Stomach smooth muscle (tissue), 2 donors: ENCODE measurements around the gene FPGS.

Experiments used
- H3K27ac ChIP-seq: one replicate; pipeline ENCODE4 v1.7.0; 2013; ENCODE audit warnings: mild to moderate bottlenecking, low read length, inconsistent platforms
- H3K27me3 ChIP-seq, 2 donors: one replicate each; pipeline ENCODE4 v1.7.0; 2013; ENCODE audit warnings: low read length in 2 of 2; ENCODE audit not compliant: insufficient read depth in 2 of 2, control insufficient read depth in 1 of 2
- H3K36me3 ChIP-seq, 2 donors: one replicate each; pipeline ENCODE4 v1.7.0; 2013; ENCODE audit warnings: low read length in 2 of 2; ENCODE audit not compliant: control insufficient read depth in 2 of 2, insufficient read depth in 2 of 2
- H3K4me1 ChIP-seq: one replicate; pipeline ENCODE4 v1.7.0; 2013; ENCODE audit warnings: low read length; ENCODE audit not compliant: control insufficient read depth, insufficient read depth
- H3K4me3 ChIP-seq, 2 donors: one replicate each; pipeline ENCODE4 v1.7.0; 2013; ENCODE audit warnings: low read length in 2 of 2
- H3K9ac ChIP-seq, 2 donors: one replicate each; pipeline ENCODE4 v1.7.0; 2013; ENCODE audit warnings: low read length in 2 of 2, mild to moderate bottlenecking in 1 of 2
- H3K9me3 ChIP-seq, 2 donors: one replicate each; pipeline ENCODE4 v1.7.0; 2013; ENCODE audit warnings: low read length in 2 of 2; ENCODE audit not compliant: control insufficient read depth in 2 of 2
- donor health status: healthy.
- donor health status: Pancreatic carcinoma.

FPGS gene

DNA sequence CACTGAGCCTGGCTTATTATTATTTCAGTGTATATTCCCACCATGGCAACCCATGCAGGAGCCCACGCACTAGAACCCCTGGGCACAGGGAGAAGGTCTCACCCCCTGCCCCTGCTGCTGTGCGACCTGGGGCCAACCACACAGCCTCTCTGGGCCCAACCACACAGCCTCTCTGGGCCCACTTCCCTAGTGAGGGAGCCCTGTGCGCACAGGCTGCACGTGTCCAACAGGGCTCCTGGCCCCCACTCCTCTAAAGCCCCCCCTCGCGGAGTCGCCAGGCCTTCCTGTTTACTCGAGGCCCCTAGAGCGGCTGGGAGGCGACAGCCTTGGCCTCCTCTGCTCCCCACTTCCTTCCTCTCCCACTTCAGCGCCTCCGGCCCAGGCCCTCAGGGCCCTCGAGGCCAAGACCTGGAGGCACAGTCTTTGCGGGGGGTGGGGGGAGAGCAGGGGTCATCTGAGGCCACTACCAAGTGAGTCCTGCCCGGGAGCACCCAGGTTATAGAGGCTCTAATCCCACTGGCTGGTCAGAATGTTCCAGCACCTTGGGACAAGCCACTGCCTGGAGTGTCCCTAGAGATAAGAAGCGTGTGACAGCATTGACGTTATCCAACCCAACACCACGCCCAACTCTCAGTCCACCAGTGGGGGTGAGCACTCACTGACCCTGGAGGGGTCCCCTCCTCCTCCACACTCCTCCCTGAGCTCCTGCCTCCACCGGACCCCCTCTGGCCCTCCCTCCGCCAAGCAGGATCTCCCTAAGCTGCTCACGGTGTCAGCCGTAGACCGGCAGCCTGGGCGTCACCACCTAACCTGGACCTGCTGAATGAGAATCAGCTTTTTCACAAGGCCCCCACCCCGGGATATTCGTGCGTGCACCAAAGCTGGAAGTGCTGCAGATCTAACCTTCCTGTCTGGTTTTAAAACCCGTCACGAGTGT lies 59.7 kb downstream of the FPGS start:
- H3K27me3 ChIP-seq, result no peaks in the 10 kb centered on the region
- H3K9ac ChIP-seq, result no peak overlapping the region
- H3K27ac ChIP-seq, result peak overlapping the region; percentile 18
- no peak overlapping the region for H3K4me3 ChIP-seq
- peaks cover 22% of the 10 kb centered on the region for H3K4me1 ChIP-seq
- H3K9me3 ChIP-seq, result no peaks in the 10 kb centered on the region
- peaks cover 0 to under 1% of the 10 kb centered on the region in 2 donors for H3K36me3 ChIP-seq

DNA sequence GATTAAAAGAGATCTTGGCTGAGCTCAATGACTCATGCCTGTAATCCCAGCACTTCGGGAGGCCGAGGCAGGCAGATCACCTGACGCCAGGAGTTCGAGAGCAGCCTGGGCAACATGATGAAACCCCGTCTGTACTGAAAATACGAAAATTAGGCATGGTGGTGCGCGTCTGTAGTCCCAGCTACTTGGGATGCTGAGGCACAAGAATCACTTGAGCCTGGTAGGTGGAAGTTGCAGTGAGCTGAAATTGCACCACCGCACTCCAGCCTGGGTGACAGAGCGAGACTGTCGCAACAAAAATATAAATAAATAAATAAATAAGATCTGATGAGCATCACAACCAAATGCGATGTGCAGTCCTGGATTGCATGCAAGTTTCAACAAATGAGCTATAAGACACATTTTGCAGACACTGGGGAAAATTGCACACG lies 60.5 kb downstream of the FPGS start:
- peaks cover 16% of the 10 kb centered on the region for H3K4me1 ChIP-seq
- H3K27ac ChIP-seq, result peak overlapping the region; percentile 18

More for the DNA sequence above, 60.5 kb downstream of the FPGS start:
- no peaks in the 10 kb centered on the region for H3K9me3 ChIP-seq
- no peak overlapping the region for H3K4me3 ChIP-seq
- no peaks in the 10 kb centered on the region for H3K27me3 ChIP-seq
- peaks cover 3 to 8% of the 10 kb centered on the region in 2 donors for H3K36me3 ChIP-seq
- H3K9ac ChIP-seq, result no peak overlapping the region
